SK-N-SH (cell line): Measurements from ENCODE around the gene FMNL2.
A peak's percentile ranks its signal among the peaks of the same experiment; 100 is the strongest.

Source experiments
- CTCF ChIP-seq: fragments of 200-600 bp; sonication (generic); IDR thresholded peaks from 2 replicates; pipeline ENCODE4 v1.6.1; 2017; ENCODE audit warnings: antibody characterized with exemption, mild to moderate bottlenecking, moderate library complexity
- EZH2phosphoT487 ChIP-seq: fragments of 200-600 bp; sonication (generic); IDR thresholded peaks from 2 replicates; pipeline ENCODE4 v1.6.1; 2017; ENCODE audit warnings: low read depth, mixed run types, mild to moderate bottlenecking, antibody characterized with exemption, moderate library complexity, borderline replicate concordance
- GABPA ChIP-seq: IDR thresholded peaks from 2 replicates; pipeline ENCODE4 v1.4.0; 2012; ENCODE audit warnings: low read depth, mild to moderate bottlenecking
- GATA2 ChIP-seq: sonication (generic); formaldehyde crosslinking; IDR thresholded peaks from 2 replicates; pipeline ENCODE4 v1.5.0; 2020; ENCODE audit warnings: mild to moderate bottlenecking, missing genetic modification reagents
- IRF3 ChIP-seq: fragments of 150-350 bp; IDR thresholded peaks from 2 replicates; pipeline ENCODE4 v1.6.1; 2016; ENCODE audit warnings: mild to moderate bottlenecking, low read depth, low read length
- MEF2A ChIP-seq: IDR thresholded peaks from 2 replicates; pipeline ENCODE4 v1.4.0; 2012; ENCODE audit warnings: low read depth, borderline replicate concordance
- MXI1 ChIP-seq: IDR thresholded peaks from 2 replicates; pipeline ENCODE4 v1.6.1; 2012; ENCODE audit warnings: mild to moderate bottlenecking, low read depth, low read length, improper control_type of control experiment
- POLR2AphosphoS5 ChIP-seq: IDR thresholded peaks from 2 replicates; pipeline ENCODE4 v1.6.1; 2012; ENCODE audit warnings: low read depth, low read length
- RAD21 ChIP-seq: IDR thresholded peaks from 2 replicates; pipeline ENCODE4 v1.6.1; 2012; ENCODE audit warnings: mild to moderate bottlenecking, low read length
- REST ChIP-seq: IDR thresholded peaks from 2 replicates; pipeline ENCODE4 v1.6.1; 2012; ENCODE audit warnings: mild to moderate bottlenecking, low read depth, low read length, moderate library complexity
- RFX5 ChIP-seq: IDR thresholded peaks from 2 replicates; pipeline ENCODE4 v1.6.1; 2012; ENCODE audit warnings: mild to moderate bottlenecking, improper control_type of control experiment, low read length
- SIN3A ChIP-seq: IDR thresholded peaks from 2 replicates; pipeline ENCODE4 v1.6.1; 2012; ENCODE audit warnings: low read depth, mild to moderate bottlenecking, low read length, moderate library complexity, borderline replicate concordance
- SMC3 ChIP-seq: IDR thresholded peaks from 2 replicates; pipeline ENCODE4 v1.6.1; 2012; ENCODE audit warnings: low read depth, low read length, improper control_type of control experiment

- TF ChIP-seq CTCF: no peak
- TF ChIP-seq IRF3: no peak
- TF ChIP-seq REST: no peak
- no peak for TF ChIP-seq GABPA
- no peak for TF ChIP-seq RFX5
- TF ChIP-seq SIN3A: no peak
- TF ChIP-seq MXI1: no peak
- no peak; the same call in 1 of the 2 replicates for TF ChIP-seq RAD21
- no peak for TF ChIP-seq EZH2phosphoT487
- TF ChIP-seq GATA2 (CRISPR knock-in tag): peak; percentile 52
- no peak for TF ChIP-seq POLR2AphosphoS5
- no peak for TF ChIP-seq MEF2A
- TF ChIP-seq SMC3: no peak
Measured at GRCh38 chr2:152387041-152387440, 52.1 kb downstream of the FMNL2 start.
